Measurements from ENCODE around the gene ARPC1B. TPM values are rescaled to one million over a fixed set of nuclear protein-coding genes. Genes with fewer than 3 reads are reported as not detected.

The ARPC1B gene
- total RNA-seq, 2 donors from 2014 or later: 60.0 to 131 TPM

GRCh38 chr7:99438573-99439480, 64.3 kb downstream of the ARPC1B start, which contains the start of the genes CPSF4 and PTCD1:
Gene CPSF4, plus strand, starts transcription at chr7:99438943. Its CDS starts 140 bp downstream, at chr7:99439083.
Gene PTCD1, minus strand, starts transcription at chr7:99438798. Its CDS starts 3,556 bp downstream, at chr7:99435242.
- H3K4me3 ChIP-seq: peak within 1 kb of the TSS; percentile 62 to 74
- TF ChIP-seq CTCF (IDR thresholded peaks at IDR 0.05) (peak in 1 of 7 experiments; percentile 25), POLR2A (IDR thresholded peaks at IDR 0.05) (peak; percentile 34 to 67 (median 64))
- H3K9me3 ChIP-seq: no peaks in the 10 kb centered on the region
- 0% methylated on average over 9 to 87 of the region's 89 CpGs for WGBS, 2 donors
- no peaks in the 10 kb centered on the region for H3K27me3 ChIP-seq
- H3K27ac ChIP-seq: peak within 1 kb of the TSS; percentile 62 to 83 (median 74)
- DNase-seq (peak; percentile 94 to 97 (median 96)), ATAC-seq (peak; percentile 98)
- peaks cover 0 to 2% of the 10 kb centered on the region in 2 donors for H3K36me3 ChIP-seq (replicated peaks in 1 of 2; ENCODE audit: insufficient read depth in 1 of 2, low read depth in 2 of 2)
- H3K4me1 ChIP-seq: peaks cover 19% of the 10 kb centered on the region
- intact Hi-C loops (cut with DNase I): no loop called here

- no peak for ATAC-seq
- no peak for TF ChIP-seq CTCF (IDR thresholded peaks at IDR 0.05)
- TF ChIP-seq POLR2A (IDR thresholded peaks at IDR 0.05): no peak
- Histone ChIP-seq H3K27ac (no peak overlapping the region), H3K4me1 (peaks cover 19% of the 10 kb centered on the region), H3K9me3 (no peaks in the 10 kb centered on the region), H3K4me3 (no peak overlapping the region), H3K27me3 (no peaks in the 10 kb centered on the region), H3K36me3 (replicated peaks in 1 of 2; ENCODE audit: insufficient read depth in 1 of 2, low read depth in 2 of 2) (no peaks in the 10 kb centered on the region)
- DNase-seq: no peak
- WGBS, 2 donors: 68 to 73% methylated on average over 8 to 9 of the region's 9 CpGs
- intact Hi-C loops (cut with DNase I): no loop called here
These were observed 65.7 kb downstream of the ARPC1B start for GRCh38 chr7:99440195-99440594.

Other genes with a start within 250 kb of the ARPC1B start
- 10 to 100 TPM; 16.9 to 31.3 TPM for gene SMURF1, start 230.6 kb upstream of the ARPC1B start, total RNA-seq
- gene KPNA7, start 166.6 kb upstream of the ARPC1B start, total RNA-seq: 1 to 10 TPM in 1 of 2 donors, under 1 TPM in 1; 0.33 to 1.0 TPM
- under 1 TPM in 1 of 2 donors, not detected in 1; under 0.01 TPM for gene MYH16, start 101.9 kb upstream of the ARPC1B start, total RNA-seq
- 100 to 1,000 TPM in 1 of 2 donors, 10 to 100 TPM in 1; 63.0 to 106 TPM for gene ARPC1A, start 48.8 kb upstream of the ARPC1B start, total RNA-seq
- gene PDAP1, start 33.9 kb downstream of the ARPC1B start, total RNA-seq: 10 to 100 TPM; 22.7 to 52.4 TPM
- 10 to 100 TPM; 29.6 to 31.6 TPM for gene BUD31, start 34.2 kb downstream of the ARPC1B start, total RNA-seq
- 1 to 10 TPM; 1.6 to 3.4 TPM for gene PTCD1, start 64.1 kb downstream of the ARPC1B start, total RNA-seq
- gene CPSF4, start 64.2 kb downstream of the ARPC1B start, total RNA-seq: 10 to 100 TPM; 24.4 to 31.1 TPM
- gene ATP5MF, start 91.4 kb downstream of the ARPC1B start, total RNA-seq: 100 to 1,000 TPM in 1 of 2 donors, 10 to 100 TPM in 1; 98.6 to 259 TPM
- 10 to 100 TPM in 1 of 2 donors, 1 to 10 TPM in 1; 5.4 to 22.7 TPM for gene ZNF789, start 98.2 kb downstream of the ARPC1B start, total RNA-seq
- gene ZNF394, start 125.6 kb downstream of the ARPC1B start, total RNA-seq: 10 to 100 TPM; 18.7 to 21.4 TPM
- gene ZKSCAN5, start 129.9 kb downstream of the ARPC1B start, total RNA-seq: 1 to 10 TPM; 3.3 to 4.7 TPM
- 1 to 10 TPM; 3.9 to 7.3 TPM for gene FAM200A, start 177.4 kb downstream of the ARPC1B start, total RNA-seq
- gene ZNF655, start 183.9 kb downstream of the ARPC1B start, total RNA-seq: 10 to 100 TPM; 73.5 to 86.4 TPM
- under 1 TPM in 1 of 2 donors, not detected in 1; 0.52 TPM for gene TMEM225B, start 223.5 kb downstream of the ARPC1B start, total RNA-seq
- 10 to 100 TPM; 12.7 to 25.7 TPM for gene ZSCAN25, start 242.2 kb downstream of the ARPC1B start, total RNA-seq

Data from body of pancreas (tissue), 4 donors.